GM12875 (cell line): ENCODE data around the gene CNOT1.

ENCODE experiments used
- H3K4me3 ChIP-seq: one replicate; pipeline ENCODE4 v1.5.1; 2011; ENCODE audit warnings: low read depth, low read length, control low read depth
- CTCF ChIP-seq: IDR thresholded peaks from 2 replicates; pipeline ENCODE4 v1.5.1; 2011; ENCODE audit warnings: low read depth, mild to moderate bottlenecking, control low read depth, inconsistent platforms, low read length, moderate library complexity, borderline replicate concordance; ENCODE audit not compliant: insufficient read depth

CNOT1 gene

DNA sequence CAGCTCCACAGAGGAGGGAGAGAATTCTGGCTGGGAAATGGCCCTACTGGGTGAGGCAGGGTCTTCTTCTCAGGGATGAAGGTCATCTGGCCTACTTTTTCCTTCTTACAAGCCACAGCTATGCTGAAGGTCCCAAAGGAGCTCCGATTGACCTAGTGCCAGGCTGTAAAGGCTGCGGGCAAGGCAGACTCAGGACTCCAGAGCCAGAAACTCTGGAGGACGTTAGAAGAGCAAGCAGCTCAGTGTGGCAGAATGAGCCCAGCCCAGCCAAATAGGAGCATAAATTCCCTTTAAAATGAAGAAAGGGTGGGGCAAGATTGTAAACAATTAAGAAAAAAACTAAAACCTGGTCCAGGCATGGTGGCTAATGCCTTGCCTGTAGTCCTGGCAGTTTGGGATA lies 20.1 kb upstream of the CNOT1 start:
- no peak overlapping the region for H3K4me3 ChIP-seq
- TF ChIP-seq CTCF = no peak

- no peak overlapping the region for H3K4me3 ChIP-seq
- no peak for TF ChIP-seq CTCF
Observed at GRCh38 chr16:58647107-58647506, 17.5 kb upstream of the CNOT1 start.

- TF ChIP-seq CTCF = no peak
- H3K4me3 ChIP-seq = no peak overlapping the region
Observed at GRCh38 chr16:58644765-58645487, 15.3 kb upstream of the CNOT1 start.

DNA sequence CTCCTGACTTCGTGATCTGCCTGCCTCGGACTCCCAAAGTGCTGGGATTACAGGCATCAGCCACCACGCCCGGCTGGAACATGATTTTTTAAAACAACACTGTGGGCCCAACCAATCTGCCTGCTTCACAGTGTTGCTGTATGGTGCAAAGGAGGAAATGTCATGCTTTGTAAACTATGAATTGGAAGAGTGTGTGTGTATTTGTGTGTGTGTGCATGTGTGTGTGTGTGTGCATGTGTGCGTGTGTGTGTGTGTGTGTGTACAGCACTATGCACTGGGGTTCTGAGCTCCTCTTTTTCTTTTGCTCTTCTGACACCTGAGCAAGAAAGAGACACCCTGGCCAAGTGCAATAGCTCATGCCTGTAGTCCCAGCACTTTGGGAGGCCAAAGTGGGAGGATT lies 14.5 kb upstream of the CNOT1 start:
- H3K4me3 ChIP-seq = no peak overlapping the region
- TF ChIP-seq CTCF = no peak

DNA sequence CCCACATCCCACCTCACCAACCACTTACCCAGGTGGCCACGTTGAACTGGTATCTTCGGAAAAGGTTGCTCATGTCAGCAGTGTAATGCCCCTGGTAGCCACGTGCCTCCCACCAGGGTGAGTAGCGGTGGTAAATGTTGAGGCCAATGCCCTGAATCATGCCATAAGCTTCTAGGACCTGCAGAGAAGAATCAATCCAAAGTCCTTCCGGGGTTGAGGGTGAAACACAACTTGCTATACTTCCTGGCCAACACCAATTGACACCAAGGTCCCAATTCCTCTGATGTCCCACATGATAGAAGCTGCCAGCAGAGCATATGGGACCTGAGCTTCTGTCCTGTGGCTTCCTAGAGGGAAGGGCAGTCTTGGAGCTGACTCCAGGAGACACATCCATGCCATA lies 11.3 kb upstream of the CNOT1 start:
- TF ChIP-seq CTCF = no peak
- H3K4me3 ChIP-seq = no peak overlapping the region

DNA sequence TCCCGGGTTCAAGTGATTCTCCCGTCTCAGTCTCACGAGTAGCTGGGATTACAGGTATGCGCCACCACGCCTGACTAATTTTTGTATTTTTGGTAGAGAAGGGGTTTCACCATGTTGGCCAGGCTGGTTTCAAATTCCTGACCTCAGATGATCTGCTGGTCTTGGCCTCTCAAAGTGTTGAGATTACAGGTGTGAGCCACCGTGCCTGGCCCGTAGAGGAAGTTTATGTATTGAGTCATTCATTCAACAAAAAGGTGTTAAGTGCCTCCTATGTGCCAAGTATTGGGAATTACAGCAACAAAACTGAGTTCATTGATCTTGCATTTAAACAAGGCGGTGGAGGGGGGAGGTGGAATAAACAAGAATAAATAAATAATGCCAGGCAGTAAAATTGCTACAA lies 10.2 kb upstream of the CNOT1 start:
- TF ChIP-seq CTCF = no peak
- H3K4me3 ChIP-seq = no peak overlapping the region

DNA sequence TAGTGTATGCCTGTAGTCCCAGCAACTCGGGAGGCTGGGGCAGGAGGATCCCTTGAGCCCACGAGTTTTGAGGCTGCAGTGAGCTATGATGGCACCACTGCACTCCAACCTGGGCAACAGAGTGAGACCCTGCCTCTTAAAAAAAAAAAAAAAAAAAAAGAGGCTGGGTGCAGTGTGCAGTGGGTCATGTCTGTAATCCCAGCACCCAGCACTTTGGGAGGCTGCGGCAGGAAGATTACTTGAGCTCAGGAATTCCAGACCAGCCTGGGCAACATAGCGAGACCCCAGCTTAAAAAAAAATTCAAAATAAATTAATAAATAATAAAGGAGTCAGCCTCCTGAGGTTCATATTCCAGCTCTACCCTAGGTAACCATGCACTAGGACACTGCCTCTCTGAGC lies 9.6 kb upstream of the CNOT1 start:
- no peak for TF ChIP-seq CTCF
- H3K4me3 ChIP-seq = no peak overlapping the region
